ENCODE data around the gene HABP2. TPM values are rescaled to one million over a fixed set of nuclear protein-coding genes. Genes with fewer than 3 reads are reported as not detected.

HABP2 gene
- total RNA-seq, 1 donor from 2014 or later = not detected

GRCh38 chr10:113552014-113552413 lies 839 bp upstream of the HABP2 start:
- no peaks in the 10 kb centered on the region for H3K27me3 ChIP-seq (ENCODE audit: control insufficient read depth, insufficient read depth, low read length)
- H3K4me3 ChIP-seq (ENCODE audit: low read depth, low read length) = no peak overlapping the region
- peak; percentile 89 for DNase-seq (ENCODE audit: low read depth)
- TF ChIP-seq CTCF (IDR thresholded peaks at IDR 0.05; ENCODE audit: insufficient read depth, low read length, severe bottlenecking) = no peak
- no peak for FAIRE-seq
- H3K36me3 ChIP-seq (ENCODE audit: control insufficient read depth, insufficient read depth, low read length) = no peaks in the 10 kb centered on the region

GRCh38 chr10:113553149-113553548 lies 296 bp downstream of the HABP2 start:
- DNase-seq (ENCODE audit: low read depth) = no peak
- FAIRE-seq = no peak
- H3K4me3 ChIP-seq (ENCODE audit: low read depth, low read length) = no peak overlapping the region

DNA sequence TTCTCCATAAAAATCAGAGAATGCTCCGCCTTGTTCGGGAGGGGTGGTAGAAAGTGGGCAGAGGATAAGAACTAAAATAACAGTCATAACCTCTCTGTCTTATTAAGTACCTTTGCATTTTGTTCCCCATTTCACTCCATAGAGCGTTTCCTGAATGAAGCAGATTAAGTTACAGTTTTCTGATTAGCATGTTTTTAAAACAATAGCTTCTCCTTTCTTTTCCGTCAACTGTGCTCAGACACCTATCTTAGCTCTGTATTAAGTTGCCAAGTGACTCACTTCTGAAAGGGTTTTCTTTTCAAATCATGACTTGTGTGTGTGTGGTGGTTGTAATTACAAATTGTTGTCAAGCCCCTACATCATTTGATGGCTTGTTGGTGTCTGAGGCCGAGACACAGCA lies 1.4 kb downstream of the HABP2 start:
- H3K4me3 ChIP-seq (ENCODE audit: low read depth, low read length) = no peak overlapping the region
- no peaks in the 10 kb centered on the region for H3K27me3 ChIP-seq (ENCODE audit: control insufficient read depth, insufficient read depth, low read length)
- peak; percentile 32 for FAIRE-seq
- no peak for TF ChIP-seq CTCF (IDR thresholded peaks at IDR 0.05; ENCODE audit: insufficient read depth, low read length, severe bottlenecking)
- no peaks in the 10 kb centered on the region for H3K36me3 ChIP-seq (ENCODE audit: control insufficient read depth, insufficient read depth, low read length)
- peak; percentile 73 for DNase-seq (ENCODE audit: low read depth)

More at GRCh38 chr10:113553149-113553548, 296 bp downstream of the HABP2 start:
- H3K27me3 ChIP-seq (ENCODE audit: control insufficient read depth, insufficient read depth, low read length) = no peaks in the 10 kb centered on the region
- no peaks in the 10 kb centered on the region for H3K36me3 ChIP-seq (ENCODE audit: control insufficient read depth, insufficient read depth, low read length)
- no peak for TF ChIP-seq CTCF (IDR thresholded peaks at IDR 0.05; ENCODE audit: insufficient read depth, low read length, severe bottlenecking)

DNA sequence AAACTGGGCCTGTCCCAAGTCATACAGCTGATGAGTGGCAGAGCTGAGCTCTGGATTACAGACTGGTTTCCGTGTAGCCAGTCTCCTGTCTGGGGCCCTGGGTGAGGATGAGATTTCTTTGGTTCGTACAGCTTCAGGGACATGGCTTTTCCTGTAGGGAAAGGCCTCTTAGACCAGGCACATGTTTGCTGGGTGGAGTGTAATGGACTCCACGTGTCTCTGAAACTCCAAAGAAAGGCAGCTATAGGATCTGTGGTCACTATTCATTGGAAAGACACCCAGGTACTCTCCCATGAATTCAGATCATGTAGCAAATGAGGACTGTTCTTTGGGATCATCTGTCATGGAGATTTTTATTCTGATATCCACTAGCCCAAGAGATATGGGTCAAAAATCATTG lies 2.4 kb downstream of the HABP2 start:
- FAIRE-seq = no peak

GRCh38 chr10:113555751-113556150 lies 2.9 kb downstream of the HABP2 start:
- Histone ChIP-seq H3K27me3 (ENCODE audit: control insufficient read depth, insufficient read depth, low read length) (no peaks in the 10 kb centered on the region), H3K4me3 (ENCODE audit: low read depth, low read length) (no peak overlapping the region), H3K36me3 (ENCODE audit: control insufficient read depth, insufficient read depth, low read length) (no peaks in the 10 kb centered on the region)
- TF ChIP-seq CTCF (IDR thresholded peaks at IDR 0.05; ENCODE audit: insufficient read depth, low read length, severe bottlenecking) = no peak
- no peak for FAIRE-seq
- DNase-seq (ENCODE audit: low read depth) = no peak

More for the DNA sequence above, 2.4 kb downstream of the HABP2 start:
- DNase-seq (ENCODE audit: low read depth) = no peak
- Histone ChIP-seq H3K4me3 (ENCODE audit: low read depth, low read length) (no peak overlapping the region), H3K27me3 (ENCODE audit: control insufficient read depth, insufficient read depth, low read length) (no peaks in the 10 kb centered on the region), H3K36me3 (ENCODE audit: control insufficient read depth, insufficient read depth, low read length) (no peaks in the 10 kb centered on the region)
- no peak for TF ChIP-seq CTCF (IDR thresholded peaks at IDR 0.05; ENCODE audit: insufficient read depth, low read length, severe bottlenecking)

- no peak overlapping the region for H3K4me3 ChIP-seq (ENCODE audit: low read depth, low read length)
- H3K36me3 ChIP-seq (ENCODE audit: control insufficient read depth, insufficient read depth, low read length) = no peaks in the 10 kb centered on the region
- no peak for TF ChIP-seq CTCF (IDR thresholded peaks at IDR 0.05; ENCODE audit: insufficient read depth, low read length, severe bottlenecking)
- H3K27me3 ChIP-seq (ENCODE audit: control insufficient read depth, insufficient read depth, low read length) = no peaks in the 10 kb centered on the region
- FAIRE-seq (no peak), DNase-seq (ENCODE audit: low read depth) (no peak)
These were observed 4.6 kb downstream of the HABP2 start for GRCh38 chr10:113557424-113557862.
